ENCODE data around the gene MCMBP.

The MCMBP gene

GRCh38 chr10:119801176-119801575, 71.5 kb downstream of the MCMBP start (continued):
- TF ChIP-seq PRDM2 (tag by site-specific recombination; IDR thresholded peaks at IDR 0.05; ENCODE audit: borderline replicate concordance) (no peak), PRDM4 (tag by site-specific recombination; IDR thresholded peaks at IDR 0.05) (no peak), GLI4 (tag by site-specific recombination; IDR thresholded peaks at IDR 0.05) (no peak)

- H3K36me3 ChIP-seq (ENCODE audit: control insufficient read depth in 2 of 2, insufficient read depth in 1 of 2, low read length in 2 of 2) = peaks cover 0 to 9% of the 10 kb centered on the region in 2 experiments; a peak in 1 of 3 replicates
- H3K4me3 ChIP-seq (ENCODE audit: low read depth, low read length) = no peak overlapping the region
- TF ChIP-seq WT1 (tag by site-specific recombination; IDR thresholded peaks at IDR 0.05) (no peak), PRDM10 (tag by site-specific recombination; IDR thresholded peaks at IDR 0.05) (no peak), ZNF670 (tag by site-specific recombination; IDR thresholded peaks at IDR 0.05; ENCODE audit: low read depth) (no peak), ZNF114 (tag by site-specific recombination; IDR thresholded peaks at IDR 0.05) (no peak), ZNF785 (tag by site-specific recombination; IDR thresholded peaks at IDR 0.05) (no peak), ZNF596 (tag by site-specific recombination; IDR thresholded peaks at IDR 0.05) (no peak), ZFHX2 (tag by site-specific recombination; conservative IDR thresholded peaks at IDR 0.05) (no peak), ZNF704 (tag by site-specific recombination; IDR thresholded peaks at IDR 0.05) (no peak), HOXD13 (CRISPR knock-in tag; IDR thresholded peaks at IDR 0.05; ENCODE audit: borderline replicate concordance) (no peak), ZNF624 (tag by site-specific recombination; IDR thresholded peaks at IDR 0.05) (no peak), ZNF354C (tag by site-specific recombination; IDR thresholded peaks at IDR 0.05; ENCODE audit: borderline replicate concordance, low read depth) (no peak), ZNF555 (tag by site-specific recombination; conservative IDR thresholded peaks at IDR 0.05) (no peak), KLF9 (tag by site-specific recombination; IDR thresholded peaks at IDR 0.05; ENCODE audit: low read depth) (no peak), HOXA7 (CRISPR knock-in tag; IDR thresholded peaks at IDR 0.05; ENCODE audit: borderline replicate concordance) (no peak), ZNF639 (tag by site-specific recombination; IDR thresholded peaks at IDR 0.05) (no peak), ZBTB8A (tag by site-specific recombination; IDR thresholded peaks at IDR 0.05) (no peak), ZNF140 (tag by site-specific recombination; IDR thresholded peaks at IDR 0.05) (no peak), ZNF560 (tag by site-specific recombination; IDR thresholded peaks at IDR 0.05; ENCODE audit: borderline replicate concordance) (no peak), ZNF701 (tag by site-specific recombination; IDR thresholded peaks at IDR 0.05) (no peak), ZNF214 (tag by site-specific recombination; IDR thresholded peaks at IDR 0.05; ENCODE audit: borderline replicate concordance) (no peak)
- no peak overlapping the region for H3K27ac ChIP-seq (ENCODE audit: extremely low read depth, low read depth, low read length)
- H3K9me3 ChIP-seq (ENCODE audit: control insufficient read depth, insufficient read depth, low read depth, low read length) = no peaks in the 10 kb centered on the region
- H3K4me1 ChIP-seq (ENCODE audit: control insufficient read depth, insufficient read depth, low read length) = no peaks in the 10 kb centered on the region; the same call in 1 of the 2 replicates
- CTCF ChIA-PET = interaction anchor here (1.2 kb wide), 1 partner anchor 45 kb away, joined by 9 read pairs; no protein-coding TSS in a partner anchor
- POLR2A ChIA-PET = no interaction called here
These were observed 76.6 kb downstream of the MCMBP start for GRCh38 chr10:119796039-119796438.

All from HEK293 (cell line).